ENCODE data around the gene AOAH.

GRCh38 chr7:36630112-36630650 lies 94.1 kb downstream of the AOAH start:
- TF ChIP-seq CTCF (IDR thresholded peaks at IDR 0.05; ENCODE audit: low read length) (no peak), EZH2 (optimal IDR thresholded peaks at IDR 0.05; ENCODE audit: low read depth, low read length) (no peak)
